COLO668 (cell line): Measurements from ENCODE around the gene NCKAP5L.
"Not testable (repeated sequence)": the region's sequence is repeated elsewhere in the genome, so short reads cannot be mapped to it uniquely, and the experiment has no call there.

Source experiments
- DNase-seq: peaks from one replicate; lab custom pipeline; 2025; ENCODE audit not compliant: unreplicated experiment; lab: John Stamatoyannopoulos, UW

NCKAP5L gene, protein sequence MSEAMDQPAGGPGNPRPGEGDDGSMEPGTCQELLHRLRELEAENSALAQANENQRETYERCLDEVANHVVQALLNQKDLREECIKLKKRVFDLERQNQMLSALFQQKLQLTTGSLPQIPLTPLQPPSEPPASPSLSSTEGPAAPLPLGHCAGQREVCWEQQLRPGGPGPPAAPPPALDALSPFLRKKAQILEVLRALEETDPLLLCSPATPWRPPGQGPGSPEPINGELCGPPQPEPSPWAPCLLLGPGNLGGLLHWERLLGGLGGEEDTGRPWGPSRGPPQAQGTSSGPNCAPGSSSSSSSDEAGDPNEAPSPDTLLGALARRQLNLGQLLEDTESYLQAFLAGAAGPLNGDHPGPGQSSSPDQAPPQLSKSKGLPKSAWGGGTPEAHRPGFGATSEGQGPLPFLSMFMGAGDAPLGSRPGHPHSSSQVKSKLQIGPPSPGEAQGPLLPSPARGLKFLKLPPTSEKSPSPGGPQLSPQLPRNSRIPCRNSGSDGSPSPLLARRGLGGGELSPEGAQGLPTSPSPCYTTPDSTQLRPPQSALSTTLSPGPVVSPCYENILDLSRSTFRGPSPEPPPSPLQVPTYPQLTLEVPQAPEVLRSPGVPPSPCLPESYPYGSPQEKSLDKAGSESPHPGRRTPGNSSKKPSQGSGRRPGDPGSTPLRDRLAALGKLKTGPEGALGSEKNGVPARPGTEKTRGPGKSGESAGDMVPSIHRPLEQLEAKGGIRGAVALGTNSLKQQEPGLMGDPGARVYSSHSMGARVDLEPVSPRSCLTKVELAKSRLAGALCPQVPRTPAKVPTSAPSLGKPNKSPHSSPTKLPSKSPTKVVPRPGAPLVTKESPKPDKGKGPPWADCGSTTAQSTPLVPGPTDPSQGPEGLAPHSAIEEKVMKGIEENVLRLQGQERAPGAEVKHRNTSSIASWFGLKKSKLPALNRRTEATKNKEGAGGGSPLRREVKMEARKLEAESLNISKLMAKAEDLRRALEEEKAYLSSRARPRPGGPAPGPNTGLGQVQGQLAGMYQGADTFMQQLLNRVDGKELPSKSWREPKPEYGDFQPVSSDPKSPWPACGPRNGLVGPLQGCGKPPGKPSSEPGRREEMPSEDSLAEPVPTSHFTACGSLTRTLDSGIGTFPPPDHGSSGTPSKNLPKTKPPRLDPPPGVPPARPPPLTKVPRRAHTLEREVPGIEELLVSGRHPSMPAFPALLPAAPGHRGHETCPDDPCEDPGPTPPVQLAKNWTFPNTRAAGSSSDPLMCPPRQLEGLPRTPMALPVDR (N-terminal part only)

DNA sequence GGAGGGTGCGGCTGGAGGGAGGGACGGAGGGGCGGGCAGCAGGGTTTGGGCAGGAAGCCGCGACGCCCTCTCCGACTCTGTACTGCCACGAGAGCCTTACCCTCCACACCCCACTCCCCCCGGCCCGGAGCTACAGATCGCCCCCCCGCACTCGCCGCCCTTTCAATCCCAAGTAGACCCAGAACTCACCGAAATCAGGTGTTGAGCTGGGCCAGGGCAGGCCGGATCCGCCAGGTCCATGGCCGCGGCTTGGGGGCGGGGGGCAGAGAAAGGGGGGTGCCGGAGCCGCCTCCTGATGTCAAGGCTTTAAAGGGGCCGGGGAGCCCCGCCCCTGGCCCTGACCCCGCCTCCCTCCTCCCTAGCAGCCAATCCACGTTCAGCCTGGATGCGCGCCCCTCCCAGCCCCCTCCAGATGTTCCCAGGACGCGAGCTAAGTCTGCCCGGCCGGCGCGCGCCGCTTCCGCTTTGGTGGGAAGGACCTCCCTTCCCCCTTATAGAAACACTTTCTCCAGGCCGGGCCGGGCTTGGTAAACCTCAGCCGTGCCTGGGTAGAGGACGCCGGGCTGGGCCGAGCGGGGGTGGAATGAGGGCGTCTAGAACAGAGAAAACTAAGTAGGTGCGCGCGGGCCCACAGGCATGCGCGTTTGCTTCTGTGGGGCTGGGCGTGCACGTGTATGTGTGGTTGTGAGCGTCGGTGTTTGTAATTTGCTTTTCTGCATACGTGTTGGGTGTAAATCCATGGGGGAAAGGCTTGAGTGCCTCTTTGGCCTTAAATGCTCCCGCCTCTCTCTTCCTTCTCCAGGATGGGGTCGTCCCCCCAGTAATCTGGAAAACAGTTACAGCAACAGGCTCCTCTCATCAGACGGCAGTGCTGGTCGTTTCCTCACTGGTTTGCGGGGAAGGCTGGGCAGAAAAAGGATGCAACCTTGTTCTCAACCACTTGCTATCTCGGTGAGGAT is at the start of gene NCKAP5L:
NCKAP5L (minus strand) TSS at position 281 of the 959 bp plus-strand sequence. CDS start 24,369 bp downstream, outside the sequence.
- peak; percentile 87 for DNase-seq

DNA sequence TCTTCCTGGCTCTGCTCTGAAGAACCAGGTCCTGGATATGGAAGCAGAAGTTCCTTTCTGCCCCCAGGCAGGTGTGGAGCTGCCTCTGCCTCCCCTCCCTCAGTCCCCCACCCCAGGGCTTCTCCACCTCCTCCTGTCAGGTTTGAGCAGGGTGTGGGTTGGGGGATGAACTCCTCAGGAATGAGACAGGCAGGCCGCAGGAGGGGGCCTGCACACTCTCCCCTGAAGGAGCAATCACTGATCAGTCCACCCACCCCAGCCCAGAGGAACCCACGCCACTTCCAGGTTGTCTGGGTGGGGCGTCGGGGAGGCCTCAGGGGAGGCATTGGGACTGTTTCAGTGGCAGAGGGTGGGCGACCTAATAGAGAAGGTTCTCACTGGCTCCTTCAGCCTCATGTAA is 48.9 kb upstream of the NCKAP5L start:
- no peak for DNase-seq

DNA sequence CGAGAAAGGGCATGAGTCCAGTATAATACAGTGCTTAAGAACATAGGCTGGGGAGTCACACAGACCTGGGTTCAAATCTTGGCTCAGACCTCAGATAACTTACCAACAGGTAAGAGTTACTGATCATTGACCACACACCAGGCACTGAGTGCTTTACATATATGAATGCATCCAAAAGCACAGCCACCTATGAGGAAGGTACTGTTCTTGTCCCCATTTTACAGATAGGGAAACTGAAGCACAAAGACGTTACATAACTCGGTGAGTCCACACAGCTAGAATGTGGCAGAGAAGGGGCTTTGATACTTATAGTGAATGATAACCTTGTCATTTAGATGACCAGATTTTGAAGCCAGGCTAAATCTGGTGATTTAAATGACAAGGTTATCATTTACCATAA is 47.9 kb upstream of the NCKAP5L start:
- no peak for DNase-seq

DNA sequence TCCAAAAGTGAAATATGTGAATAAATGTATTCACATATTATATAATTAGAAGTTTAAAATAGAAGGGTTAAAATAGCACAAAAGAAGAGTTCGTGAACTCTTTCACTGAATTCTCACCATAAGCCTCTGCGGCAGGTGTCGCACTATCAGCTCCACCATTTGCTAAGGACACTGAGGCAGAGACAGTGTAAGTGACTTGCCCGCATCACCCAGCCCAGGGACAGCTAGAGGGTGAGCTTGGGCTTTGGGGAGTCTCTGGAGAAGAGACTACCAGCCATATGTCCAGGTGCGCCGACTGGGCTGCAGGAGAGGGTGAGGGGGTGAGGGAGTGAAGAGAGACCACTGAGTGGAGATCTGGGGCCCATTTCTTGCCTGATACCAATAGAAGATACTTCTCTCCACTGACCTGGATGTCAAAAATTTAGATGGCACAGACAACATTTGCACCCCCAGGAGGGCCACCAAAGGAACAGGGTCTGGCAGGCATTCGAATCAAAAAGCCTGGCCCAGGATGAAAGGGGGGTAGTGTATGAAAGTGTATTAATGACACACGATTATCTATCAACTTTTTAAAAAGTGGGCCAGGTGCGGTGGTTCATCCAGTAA is 47.0 kb upstream of the NCKAP5L start:
- no peak for DNase-seq

DNA sequence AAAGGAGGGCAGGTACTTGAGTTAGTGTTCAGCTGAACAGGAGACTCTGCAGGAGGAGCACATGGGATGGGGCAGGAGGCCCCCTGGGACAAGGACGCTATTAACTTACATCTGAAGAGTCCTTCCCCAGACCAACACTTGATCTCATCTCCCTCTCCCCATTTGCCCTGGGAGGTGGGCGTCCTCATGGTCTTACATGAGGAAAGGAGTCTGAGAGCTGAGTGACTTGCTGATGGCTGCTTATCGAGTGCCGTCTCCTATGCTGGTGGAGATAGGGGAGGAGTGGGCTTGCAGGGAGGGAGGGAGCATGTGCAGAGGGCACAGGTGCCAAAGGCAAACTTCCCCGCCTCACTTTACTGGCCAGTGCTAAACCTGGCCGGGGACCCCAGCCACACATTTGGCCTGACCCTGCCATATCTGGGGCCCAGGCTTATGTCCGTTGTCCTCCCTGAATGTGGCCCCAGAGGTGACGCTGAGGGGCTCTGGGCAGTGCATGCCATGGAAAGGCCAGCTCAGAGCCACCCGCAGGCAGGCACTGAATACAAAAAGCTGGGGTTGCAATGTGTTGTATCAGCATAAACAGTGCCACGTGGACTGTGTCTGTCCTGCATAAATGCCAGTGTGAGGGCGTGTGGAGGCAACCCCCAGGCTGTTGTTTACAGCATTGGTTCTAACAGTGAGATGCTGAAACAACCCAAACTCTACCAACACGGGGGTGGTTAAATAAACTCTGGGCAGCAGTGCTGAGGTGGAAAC is 46.1 kb upstream of the NCKAP5L start:
- no peak for DNase-seq

DNA sequence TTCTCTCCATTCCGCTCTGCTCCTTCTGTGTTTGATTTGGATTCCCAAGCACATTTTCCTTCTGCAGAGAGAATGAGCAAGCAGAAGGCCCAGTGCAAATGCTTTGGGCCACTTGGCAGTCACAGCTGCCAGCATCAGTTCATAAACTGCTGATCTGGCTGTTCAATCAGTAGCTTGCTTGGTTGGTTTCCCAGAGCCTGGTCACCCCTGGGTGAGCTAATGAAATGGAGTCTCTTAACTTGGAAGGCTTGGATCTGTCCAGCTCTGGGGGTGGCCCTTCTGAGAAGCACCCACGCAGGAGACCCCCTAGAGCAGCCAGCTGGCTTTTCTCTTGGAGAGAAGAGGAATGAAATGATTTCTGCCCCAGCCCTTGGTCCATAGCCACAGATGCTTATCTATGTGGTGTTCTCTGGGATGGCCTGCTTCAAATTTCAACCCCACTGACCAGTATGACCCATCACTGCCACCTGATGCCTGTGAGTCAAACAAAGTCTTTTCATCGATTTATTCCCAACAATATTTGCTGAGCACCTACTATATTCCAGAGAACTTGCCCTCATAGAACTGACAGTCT is 45.2 kb upstream of the NCKAP5L start:
- no peak for DNase-seq

DNA sequence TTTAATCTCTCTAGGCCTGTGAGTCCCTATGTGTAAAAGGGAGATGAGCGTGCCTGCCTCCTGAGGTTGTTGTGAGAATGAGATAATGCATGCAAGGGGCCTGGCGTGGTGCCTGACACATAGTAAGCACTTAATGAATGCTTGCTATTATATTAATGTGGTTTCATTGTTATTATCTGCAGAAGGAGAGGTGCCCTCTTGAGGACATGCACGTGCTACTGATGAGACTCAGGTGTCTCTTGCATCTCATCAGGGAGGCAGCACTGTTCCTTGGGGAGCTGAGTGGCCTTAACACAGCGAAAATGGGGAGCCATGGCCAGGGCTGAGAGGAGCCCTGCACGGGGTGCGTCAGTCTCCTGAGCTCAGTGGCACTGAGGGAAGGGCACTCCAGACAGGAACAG is 44.6 kb upstream of the NCKAP5L start:
- no peak for DNase-seq

DNA sequence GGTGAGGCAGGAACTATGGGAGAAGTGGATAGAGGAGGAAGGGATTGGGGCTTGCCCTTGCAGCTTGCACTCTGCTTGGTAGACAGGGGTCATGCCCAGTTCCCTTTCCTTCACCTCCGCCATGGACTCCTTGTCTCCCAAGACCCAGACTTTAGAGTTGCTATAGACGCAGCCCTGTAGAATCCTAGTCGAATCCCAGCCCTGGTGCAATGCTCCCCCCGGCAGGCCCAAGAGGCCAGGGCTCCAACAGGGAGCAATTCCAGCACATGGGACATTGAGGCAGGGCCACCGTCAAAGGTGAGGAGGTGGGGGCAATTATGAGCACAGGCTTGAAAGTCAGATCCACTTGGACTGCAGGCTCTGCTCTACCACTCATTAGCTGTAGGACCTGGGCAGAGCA is 44.2 kb upstream of the NCKAP5L start:
- no peak for DNase-seq

DNA sequence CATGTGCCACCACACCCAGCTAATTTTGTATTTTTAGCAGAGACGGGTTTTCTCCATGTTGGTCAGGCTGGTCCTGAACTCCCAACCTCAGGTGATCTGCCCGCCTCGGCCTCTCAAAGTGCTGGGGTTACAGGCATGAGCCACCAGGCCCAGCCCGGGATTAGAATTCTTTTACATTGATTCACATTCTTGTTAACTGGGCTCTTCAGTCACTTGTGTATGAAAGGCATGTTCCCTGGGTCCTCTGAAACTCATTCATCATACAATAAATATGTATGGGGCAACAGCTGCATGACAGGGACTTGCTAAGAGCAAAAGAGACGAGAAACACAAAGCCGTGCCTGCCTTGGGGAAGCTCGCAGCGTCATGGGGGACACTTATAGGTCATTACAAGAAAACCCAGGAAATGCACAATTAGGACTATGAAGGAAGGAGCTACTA is 43.6 kb upstream of the NCKAP5L start:
- not testable (repeated sequence) for DNase-seq

DNA sequence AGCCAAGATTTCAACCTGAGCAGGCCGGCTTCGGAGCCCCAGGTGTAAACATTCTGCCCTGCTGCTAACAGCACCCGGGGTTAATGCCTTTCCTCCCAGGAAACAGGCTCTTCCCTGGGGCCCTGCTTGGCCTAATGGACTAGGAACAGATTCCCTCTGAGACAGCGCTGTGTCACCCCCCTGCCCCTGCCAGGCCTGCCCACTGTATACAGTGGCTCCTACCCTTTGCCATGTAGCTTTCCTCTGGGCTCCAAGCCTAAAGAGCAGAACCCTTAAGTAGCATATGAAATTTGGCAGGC is 43.0 kb upstream of the NCKAP5L start:
- DNase-seq = no peak

DNA sequence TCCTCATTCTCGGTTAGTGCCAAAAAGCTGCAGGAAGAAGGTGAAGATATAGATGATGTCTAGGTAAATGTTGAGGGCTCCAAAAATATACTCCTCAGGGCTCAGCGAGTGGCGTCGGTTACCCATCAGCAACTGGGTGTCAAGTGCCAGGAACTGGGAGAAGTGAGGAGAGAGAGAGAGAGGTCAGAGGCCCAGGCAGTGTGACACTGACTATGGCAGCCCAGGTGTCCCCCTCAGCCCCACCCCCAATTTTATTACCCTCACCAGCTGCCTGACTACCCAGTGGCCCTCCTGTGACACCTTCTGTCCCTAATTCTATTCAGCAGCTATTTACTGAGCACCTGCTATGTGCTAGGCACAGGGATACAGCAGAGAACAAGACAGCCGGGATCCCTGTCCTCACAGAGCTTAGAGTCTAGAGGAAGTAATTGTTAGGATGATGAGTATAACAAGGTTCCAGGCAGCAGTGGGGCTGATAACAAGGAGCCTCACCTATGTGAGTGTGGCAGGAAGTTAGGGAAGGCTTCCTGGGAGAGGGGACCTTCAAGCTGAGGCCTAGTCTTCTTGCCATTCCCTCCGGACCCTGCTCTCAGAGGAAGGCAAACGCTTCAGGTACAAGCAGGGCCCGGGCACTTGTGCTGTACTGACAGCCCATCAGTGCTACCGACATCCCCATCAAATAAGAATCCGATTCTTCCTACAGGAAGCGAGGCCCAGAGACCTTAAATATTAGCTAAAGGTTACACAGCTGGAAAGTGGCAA is 42.5 kb upstream of the NCKAP5L start:
- no peak for DNase-seq

DNA sequence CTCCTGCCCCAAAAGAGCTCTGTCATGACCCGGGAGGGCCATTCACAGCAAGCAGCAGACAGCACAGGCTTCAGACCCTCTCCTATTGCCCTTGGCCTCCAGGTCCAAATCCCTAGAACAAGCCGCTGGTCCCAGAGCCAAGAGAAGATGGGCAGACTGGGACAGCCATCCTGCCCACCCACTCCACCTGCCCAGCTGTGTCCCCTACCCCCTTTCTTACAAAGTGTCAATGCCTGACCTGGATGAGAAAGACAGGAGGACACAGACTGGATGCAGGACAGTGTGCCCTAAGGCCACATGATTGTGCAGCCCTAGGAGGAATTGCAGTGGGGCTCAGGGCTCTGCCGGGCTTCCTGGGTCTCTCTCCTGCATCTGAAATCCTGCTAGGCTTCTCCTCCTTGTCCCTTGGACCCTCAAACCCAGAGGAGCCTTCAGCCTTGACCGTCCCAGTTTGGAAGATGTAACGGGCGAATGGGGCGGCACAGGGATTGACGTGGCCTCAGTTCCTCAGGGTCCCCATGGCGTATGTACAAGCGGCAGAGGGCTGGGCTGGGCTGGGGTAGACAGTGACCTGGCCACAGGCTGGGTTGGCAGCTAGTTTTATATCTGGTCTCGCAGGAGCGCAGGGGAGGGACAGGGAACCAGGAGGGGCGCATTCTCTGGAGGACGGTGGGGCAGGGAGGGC is 41.7 kb upstream of the NCKAP5L start:
- DNase-seq = no peak

DNA sequence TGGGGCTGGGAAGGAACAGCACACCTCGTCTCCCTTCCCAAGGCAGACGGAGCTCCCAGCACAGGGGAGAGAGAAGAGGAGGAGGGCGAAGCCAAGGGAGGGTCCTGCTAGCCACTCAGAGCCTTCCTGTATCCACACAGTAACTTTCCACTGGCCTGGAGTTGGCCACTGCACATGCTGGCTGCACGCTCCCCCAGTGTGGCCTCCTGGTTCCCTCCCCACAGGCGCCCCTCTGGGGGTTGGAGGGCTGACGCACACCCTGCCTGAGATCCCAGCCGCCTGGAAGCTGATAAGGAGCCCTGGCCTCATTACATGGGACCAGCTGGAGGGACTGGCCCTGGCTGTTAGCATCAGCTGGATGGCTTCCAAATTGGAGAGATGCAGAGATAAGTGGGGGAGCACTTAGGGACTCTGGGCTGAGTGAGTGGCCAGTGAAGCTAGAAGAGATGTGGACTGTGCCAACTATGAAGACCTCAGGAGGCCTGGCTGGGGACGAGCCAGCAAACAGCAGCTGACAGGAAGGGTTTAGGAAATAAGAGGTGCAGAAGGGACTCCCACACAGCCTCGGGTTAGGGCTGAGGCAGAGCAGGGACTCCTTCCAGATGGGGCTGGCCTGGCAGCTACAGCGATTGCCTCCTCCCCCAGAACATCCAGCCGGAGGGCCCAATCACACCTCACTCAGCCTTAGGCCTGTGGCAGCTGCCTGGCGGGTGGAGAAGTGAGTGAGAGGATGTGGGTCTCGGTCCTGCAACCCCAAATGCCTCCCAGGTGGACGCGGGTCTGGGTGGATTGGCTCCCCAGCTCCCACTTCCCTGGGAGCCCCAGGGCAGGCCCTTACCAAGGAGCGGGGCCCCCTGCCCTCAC is 41.0 kb upstream of the NCKAP5L start:
- peak; percentile 2 for DNase-seq

DNA sequence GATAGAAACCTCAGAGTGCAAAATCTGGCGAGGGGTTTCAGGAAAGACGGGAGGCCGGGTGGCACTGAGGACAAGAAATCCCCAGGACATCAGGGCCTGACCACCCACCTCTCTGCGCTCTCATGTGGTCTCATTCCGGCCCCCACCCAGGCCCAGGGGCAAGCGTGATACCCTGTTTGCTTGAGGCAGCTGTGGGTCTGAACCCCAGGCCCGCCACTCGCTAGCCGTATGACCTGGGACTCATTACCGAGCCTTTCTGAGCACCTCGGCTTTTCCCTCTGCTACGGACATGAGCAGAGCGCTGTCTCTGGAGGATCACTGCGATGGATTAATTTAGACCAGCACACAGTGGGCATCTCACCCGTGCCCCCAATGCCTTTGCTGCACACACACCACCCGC is 40.2 kb upstream of the NCKAP5L start:
- no peak for DNase-seq

DNA sequence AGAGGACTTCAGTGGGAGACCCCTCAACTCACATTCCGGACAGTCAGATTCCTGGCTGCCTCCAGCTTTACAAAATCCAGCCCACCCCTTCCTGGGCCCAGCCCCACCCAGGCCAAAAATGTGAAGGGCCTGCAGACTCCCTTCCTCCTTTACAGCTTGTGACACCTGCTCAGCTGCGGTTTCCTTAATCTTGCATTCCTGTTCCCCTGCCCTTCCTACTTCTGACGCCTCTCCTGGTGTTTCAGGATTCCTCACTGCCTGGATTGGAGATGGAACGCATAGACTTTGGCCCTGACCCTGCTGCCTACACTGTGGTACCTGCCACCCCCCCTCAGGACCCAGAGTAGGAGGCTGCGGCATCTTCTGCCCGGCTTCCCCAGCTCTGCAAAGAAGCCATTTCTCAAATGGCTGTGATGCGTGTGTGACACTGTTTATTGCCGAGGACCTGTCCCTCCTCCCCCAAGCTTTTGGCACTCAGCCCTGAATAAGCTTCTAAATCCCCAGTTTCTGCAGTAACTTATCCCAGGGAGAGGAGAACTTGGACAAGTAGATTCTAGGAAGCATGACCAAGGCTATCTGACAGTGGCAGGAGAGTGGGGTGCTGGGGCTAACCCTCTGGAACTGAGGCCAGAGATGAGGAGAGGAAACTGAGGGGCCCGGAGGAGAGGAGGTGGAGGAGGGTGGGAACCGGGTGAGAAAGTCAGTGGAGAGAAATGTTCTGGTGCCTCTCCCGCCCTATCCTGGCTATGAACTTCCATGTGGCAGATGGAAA is 39.5 kb upstream of the NCKAP5L start:
- no peak for DNase-seq
